GM21526 (cell line): ENCODE measurements around the gene MARCHF10.

Experiments
- ATAC-seq: cut with Tn5 transposase; IDR thresholded peaks from one replicate; pipeline ENCODE4 v1.9.1; 2021; ENCODE audit warnings: moderate library complexity; ENCODE audit not compliant: unreplicated experiment, low FRiP score

MARCHF10 gene

DNA sequence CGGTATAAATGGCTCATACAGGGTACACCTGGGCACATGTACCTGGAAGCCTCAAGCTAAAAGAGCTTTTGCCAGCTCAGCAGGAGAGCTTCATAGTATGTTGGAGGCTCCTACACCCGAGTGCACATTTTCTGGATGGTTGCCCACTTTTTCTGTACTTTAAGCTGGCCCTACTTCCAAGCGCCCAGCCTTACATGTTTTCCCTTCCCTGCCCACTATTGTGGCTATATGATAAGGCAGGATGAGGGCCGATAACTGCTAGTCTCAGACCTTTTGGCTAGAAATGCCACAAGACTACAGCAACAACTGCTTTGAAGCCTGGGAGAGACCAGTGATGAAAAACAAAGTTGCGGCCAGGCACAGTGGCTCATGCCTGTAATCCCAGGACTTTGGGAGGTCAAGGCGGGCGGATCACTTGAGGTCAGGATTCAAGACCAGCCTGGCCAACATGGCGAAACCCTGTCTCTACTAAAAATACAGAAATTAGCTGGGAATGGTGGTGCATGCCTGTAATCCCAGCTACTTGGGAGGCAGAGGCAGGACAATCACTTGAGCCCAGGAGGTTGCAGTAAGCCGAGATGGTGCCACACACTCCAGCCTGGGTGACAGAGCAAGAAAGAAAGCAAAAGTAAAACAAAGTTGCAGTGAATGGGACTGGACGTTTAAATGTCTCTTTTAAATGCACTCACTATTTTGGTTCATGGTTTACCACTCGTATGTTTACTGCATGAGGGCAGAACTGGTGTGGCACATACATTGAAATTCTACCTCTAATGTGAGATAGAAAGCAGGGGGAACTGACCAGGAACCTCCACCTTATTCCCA is 14.2 kb upstream of the MARCHF10 start:
- ATAC-seq = no peak

DNA sequence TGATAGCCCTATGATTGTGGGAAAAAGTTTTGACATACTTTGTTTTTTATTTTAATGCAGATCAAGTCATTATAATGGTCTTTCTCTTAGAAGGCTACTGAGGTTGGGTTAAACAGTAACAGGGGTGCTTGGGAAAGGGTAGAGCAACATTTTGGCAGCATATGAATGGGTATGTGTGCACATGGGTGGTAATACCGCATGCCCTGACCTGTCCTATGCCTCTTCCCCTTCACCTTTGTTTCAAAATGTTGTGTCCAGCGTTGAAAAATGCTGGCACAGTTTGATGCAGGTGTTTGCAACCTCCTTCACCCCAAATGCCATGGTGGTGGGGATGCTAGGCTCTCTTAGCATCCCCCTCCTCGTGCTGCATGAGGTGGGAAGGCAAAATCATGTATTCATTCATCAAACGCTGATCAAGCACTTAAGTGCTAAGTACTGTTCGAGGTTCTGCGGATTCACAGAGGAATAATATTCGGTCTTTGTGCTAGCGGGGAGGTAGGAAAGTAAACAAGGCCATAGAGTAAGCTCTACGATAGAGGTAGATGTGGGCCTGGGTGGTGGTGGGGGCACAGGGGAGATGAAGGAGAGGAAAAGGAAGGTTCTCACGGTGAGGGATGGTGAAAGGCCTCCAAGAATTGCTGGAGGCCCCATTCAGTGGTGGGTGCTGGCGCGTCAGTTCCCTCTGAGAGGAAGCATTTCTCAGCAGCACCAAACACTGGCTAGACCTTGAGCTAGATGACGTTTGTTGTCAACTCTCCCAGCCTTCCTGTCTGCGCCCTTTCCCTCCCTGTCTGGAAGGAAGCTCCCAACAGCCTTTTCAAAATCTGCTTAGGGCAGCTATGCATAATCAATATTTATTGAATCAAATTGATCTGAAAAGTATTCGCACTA is 13.3 kb upstream of the MARCHF10 start:
- no peak for ATAC-seq

DNA sequence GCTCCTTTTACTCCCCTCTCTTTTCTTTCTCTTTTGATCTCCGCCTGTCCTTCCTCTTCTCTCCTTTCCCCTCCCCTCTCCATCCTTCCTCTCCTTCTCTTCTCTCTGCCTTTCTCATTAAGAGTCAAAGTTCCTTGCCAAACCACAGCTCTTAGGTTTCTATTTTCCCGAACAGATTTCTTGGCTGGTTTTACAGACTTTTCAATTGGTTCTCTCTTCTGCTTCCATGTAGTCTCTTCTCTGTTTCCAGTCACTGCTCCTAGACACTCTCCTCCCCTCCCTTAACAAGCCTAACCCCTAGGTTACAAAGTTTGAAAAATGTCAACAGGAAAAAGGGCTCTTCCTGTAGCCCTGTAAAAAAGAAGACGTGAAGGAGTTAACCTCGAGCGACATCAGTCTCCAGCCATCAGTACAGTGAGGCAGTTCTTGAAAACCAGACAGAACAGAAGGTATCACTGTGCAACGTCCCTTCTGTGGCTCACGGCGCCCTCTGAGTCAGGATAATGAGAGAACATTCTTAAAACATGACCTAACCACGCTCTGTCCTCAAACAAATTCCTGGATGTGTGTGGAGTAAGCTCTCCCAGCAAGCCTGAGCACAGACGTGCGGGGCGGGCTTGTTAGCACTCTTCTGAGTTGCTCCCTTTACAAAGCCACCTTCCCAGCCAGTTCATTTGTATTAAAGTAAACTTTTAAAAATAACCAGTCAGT is 11.6 kb upstream of the MARCHF10 start:
- ATAC-seq = no peak

DNA sequence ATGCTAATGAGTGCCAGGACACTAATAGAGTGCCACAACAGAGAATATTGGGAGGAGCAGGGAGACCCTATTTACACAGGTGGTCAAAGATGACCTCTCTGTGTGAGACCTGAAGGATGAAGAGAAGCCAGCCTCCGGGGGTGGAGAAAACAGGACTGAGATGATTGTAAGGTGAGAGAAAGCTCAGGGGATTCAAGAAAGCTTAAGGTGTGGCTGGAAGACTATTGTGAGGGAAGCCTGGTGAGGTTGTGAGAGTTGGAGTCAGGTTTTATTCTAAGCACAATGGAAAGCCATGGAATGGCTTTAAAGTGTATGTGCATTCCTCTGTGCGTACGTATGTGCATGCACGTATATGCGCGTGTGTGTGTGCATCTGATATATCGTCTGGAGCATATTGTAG is 10.4 kb upstream of the MARCHF10 start:
- ATAC-seq = no peak

DNA sequence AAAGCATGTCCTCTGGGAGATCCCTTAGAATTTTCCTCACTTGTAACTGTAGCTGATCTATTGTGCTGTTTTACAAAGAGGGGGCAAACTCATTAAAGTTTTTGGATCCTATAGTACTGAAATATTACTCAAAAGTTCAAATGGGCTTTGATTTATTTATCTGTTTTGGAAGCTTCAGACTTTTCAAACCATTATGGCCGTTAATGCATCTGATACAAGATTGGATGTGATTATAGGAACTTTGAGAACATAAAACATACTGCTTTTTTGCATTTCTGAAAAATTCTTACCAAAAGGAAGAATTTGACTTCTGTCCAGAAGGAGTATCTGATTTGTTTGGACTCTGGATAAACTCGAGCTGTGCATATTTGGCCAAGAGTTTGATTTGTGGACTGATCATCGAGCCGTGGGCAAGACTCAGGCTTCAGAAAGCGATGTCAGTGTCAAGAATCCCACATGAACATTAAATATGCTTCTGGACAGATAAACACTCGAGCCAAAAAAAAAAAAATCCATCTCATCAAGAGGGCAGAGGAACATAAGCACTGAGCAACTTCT is 8.2 kb upstream of the MARCHF10 start:
- no peak for ATAC-seq

DNA sequence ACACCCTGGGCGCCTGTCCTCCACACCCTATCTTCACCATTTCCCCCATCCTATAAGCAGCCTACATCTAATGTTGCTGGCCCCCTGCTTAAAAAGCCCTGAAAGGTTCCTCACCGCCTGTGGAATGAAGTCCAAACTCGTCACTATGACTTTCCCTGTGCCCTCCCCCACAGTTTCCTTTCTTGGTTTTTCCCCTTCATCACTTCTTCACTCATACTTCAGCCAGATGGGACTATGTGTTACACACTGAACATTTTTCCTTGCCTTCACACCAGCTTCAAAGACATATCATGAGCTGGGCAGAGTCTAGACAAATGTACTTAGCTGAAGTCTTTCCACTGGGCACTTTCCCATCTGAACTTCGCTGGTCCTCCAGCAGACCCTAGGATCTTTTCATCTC is 1.5 kb upstream of the MARCHF10 start:
- no peak for ATAC-seq

DNA sequence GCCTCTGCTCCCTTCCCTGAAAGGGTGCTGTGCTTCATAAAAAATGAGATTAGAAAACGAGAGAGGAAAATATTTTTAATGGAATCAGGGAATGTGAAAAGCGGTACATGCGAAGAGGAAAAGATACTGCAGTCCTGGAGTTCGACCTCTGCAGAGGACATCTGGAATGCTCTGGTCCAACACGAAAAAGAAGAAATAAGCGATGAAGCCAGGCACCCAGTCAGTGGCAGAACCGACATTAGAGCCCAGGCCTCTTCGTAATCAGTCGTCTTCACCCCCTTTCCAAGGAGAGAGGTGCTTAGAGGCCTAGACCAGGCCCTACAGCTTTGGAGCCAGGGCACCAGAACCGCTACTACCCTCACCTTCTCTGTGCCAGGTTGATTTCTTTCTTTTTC is 459 bp upstream of the MARCHF10 start:
- ATAC-seq = no peak

DNA sequence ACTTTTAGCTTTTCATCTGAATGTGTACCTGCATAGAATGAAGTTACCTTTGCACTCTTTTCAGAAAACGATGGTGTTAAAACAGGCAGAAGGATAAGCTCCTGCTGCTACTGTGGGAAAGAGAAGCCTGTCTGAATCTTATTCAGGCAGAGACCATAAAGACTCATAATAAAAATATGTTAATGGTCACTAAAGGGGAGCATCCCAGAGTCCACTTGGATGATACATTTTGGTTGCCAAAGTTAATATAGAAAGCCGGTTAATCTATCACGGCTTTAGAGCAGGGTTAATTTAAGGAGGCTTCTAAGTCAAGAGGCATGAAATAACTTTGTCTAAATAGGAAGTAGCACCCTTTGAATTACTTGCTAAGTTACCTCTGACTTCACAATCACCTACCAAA is 2.9 kb downstream of the MARCHF10 start:
- no peak for ATAC-seq

DNA sequence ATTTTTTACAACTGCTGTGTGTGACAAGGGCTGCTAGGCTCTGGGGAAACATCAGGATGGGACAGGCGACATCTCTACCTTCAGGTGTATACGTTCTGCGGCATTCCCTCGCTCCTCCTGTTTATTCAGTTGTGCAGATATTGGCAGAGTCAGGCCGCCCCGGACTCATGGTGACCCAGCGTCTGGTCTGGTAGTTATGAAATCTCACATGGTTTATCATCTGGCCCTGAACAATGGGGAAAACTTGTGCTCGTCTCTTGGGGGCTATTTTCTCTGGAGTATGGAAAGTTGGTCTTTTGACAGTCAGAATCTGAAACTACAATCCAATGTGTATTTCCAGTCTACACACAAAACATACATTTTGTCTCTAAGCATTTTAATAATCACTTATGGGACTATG is 3.3 kb downstream of the MARCHF10 start:
- ATAC-seq = no peak

DNA sequence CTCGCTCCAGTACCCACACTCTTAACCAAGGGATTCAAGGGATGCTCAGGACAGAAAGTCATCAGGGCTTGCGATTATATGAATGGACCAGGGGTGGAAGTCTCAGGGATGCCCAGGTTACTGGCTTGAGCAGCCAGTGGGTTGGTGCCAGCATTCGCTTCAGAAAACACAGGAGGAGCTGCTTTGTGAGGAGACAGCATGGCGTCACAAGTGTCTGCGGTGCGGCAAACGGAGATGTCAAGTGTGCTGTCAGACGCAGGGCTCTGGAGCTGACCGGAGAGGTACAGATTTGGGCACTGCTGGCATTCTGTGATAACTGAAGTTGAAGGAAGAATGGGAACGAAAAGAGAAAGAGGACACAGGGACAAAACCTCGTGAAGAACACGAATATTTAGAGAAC is 4.1 kb downstream of the MARCHF10 start:
- no peak for ATAC-seq

DNA sequence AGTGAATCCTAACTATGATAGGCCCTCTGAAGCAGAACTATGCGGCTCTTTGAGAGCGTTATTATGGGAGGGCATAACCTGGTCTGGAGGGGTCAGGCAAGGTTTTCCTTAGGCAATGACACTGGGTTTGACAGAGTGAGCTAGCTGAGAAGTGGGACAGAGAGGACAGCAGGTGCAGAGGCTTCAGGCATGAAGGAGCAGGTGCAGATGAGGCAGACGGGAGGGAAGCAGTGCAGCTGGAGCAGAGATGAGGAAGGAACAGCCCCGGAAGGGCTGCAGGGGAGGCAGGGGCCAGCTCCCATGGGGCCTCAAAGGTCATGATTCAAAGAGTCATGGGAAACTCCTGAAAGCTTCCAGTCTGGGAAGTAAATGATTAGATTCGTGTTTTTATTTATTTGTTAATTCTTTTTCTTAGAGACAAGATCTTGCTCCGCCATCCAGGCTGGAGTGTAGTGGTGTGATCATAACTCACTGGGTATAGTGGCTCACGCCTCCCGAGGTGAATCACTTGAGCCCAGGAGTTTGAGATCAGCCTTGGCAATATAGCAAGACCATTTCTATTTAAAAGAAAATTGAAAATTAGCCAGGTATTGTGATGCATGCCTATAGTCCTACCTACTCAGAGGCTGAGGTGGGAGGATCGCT is 5.4 kb downstream of the MARCHF10 start:
- no peak for ATAC-seq

DNA sequence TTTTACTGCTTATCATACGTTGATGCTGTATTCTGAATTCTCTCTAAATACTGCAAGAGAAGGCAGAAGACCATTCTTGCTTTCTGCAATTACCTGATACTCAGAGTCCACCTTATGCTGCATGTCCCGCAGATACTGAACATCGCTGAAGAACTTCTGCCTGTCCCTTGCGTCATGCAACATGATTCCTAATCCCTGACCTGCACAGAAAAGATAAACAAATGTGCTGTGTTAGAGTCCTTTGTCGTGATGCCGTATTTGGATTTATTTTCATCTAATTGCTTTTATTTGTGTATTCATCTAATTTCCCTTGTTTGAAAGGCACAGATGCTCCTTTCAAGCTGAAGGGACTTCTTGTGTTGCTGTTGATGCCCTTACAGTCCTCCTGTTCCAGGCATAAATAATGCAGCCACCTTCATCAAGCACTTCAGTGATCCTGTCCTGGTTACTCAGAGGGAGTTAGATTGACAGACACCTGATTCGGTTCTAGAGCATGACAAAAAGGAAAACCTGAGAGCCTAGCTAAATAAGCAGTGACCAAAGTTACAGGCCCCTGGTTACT is 6.5 kb downstream of the MARCHF10 start:
- no peak for ATAC-seq

DNA sequence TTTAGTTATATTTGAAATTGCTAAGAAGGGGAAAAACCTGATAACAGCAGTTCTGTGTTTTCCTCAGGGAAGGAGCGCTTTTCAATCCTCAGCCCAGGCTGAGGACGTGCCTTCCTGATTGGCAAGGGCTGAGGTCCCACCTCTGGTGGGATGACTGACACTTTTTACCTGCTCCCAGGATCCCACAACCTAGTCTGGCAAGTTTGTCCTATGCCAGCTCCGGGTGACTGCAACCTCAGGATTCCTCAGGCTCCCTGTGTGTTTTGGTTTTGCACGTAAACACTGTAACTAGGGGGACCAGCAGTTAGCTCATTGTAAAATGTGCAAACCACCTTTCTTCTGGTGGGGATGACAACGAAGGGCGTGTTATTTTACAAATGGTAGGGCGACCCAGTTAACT is 7.5 kb downstream of the MARCHF10 start:
- ATAC-seq = no peak

DNA sequence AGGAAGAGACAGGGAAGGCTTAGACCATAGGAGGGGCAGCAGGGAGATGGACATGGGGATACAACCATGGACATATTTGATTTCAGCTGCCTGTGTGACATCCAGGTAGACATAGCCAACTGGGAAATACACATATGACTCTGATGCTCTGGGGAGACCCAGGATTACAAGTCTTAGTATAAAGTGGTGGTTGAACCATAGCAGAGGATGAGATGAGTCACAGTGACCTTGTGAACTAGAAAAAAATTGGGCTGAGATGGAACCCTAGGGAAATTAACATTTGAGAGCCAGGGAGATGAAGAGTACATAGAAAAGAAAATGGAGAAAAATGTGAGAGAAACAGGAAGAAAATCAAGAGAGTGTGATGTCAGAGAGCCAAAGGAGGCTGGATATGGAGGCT is 10.2 kb downstream of the MARCHF10 start:
- no peak for ATAC-seq

DNA sequence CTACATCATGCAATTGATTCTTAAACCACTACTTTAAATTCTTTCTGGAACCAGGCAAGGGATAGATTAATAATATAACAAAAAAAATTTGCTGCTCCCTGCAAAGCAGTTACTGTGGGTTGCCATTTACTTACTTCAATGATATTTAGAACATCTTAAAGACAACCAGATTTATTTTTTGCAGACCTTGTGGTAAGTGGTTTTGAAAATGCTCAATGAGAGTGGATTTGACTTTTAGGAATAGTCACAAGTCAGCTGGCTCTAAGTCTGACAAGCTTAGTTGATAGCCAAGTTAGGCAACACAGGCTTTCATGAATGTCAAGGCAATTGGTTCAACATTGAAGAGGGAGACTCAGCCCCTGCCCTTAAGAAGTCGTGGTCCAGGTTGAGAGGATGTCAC is 11.8 kb downstream of the MARCHF10 start:
- no peak for ATAC-seq

DNA sequence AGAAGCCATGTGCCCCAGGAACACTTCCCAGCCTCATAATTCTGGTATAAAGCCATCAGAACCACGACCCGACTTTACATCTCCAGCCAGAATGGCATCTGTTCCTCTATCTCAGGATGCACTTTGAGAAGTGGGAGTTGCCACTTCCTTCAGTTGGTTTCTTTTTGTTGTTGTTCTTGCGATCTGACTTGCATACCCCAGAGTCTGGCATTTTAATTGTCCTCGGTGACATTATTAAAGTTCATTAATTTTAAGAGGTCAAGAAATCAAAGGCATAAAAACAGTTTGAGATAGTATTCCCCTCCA is 13.5 kb downstream of the MARCHF10 start:
- no peak for ATAC-seq

DNA sequence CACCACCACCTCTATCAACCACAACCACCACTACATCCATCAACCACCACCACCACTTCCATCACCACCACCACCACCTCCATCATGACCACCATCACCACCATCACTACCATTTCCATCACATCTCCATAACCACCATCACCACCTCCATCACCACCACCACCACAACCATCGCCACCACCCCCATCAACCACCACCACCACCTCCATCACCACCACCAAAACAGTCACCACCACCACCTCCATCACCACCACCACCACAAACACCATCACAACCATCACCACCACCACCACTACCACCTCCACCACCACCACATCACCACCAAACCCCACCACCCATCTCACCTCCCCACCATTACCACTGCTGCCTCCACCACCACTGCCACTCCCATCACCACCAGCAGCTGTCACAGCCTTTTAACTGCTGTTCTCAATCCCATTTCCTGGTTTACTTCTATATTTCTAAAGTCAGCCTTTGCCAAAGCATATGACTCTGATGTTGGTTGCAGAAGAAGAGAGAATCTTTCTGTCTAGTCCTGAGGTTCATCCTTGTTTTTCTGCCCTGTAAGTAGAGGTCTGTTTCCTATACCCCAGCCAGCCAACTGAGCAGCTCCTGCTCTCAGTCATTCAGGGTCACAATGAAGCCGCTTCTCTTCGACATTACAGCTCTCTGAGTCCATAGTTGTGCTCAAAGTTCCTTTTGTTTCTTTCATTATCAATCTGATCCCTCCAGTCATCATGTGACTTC is 14.0 kb downstream of the MARCHF10 start:
- ATAC-seq = no peak

DNA sequence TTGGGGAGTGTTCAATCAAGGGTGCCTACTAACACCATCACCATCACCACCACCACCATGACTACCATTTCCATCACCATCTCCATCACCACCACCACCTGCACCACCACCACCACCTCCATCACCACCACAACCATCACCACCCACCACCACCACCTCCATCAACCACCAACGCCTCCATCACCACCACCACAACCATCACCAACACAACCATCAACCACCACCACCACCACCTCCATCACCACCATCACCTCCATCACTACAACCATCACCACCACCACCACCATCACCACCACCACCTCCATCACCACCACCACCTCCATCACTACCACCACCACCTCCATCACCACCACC is 15.7 kb downstream of the MARCHF10 start:
- no peak for ATAC-seq

DNA sequence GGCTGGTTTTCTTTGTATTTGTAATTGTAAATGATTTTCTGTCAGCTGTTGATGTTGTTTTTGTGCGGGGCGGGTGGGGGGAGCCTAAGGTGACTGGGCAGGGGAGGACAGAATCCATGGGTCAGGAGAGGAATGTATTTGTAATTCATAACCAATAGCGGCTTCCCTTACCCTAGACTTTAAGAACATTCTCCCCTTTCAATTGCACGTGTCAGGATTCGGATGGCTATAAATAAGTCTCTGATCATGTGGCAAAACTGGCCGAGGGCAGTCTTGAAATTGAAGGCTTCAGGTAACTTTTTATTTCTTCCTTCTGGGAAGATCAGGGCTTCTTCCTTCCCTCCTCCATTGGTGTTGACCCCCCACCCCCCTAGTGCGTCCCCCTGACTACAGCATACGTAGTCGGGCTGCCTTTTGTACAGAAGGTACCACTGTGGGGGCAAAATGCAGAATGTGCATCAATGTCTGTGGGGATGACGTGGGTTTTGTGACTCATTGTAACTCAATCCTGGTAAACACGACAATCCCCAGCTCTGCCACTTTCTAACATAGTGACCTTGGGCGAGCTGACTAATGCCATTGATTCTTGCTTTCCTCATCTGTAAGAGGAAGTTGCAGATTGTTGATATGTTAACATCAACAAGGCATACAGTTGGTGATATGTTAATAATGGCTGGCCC is 16.2 kb downstream of the MARCHF10 start:
- ATAC-seq = no peak
